ENCODE data around the gene FMO4. TPM values are rescaled to one million over a fixed set of nuclear protein-coding genes. Genes with fewer than 3 reads are reported as not detected.
"Not testable (repeated sequence)": the region's sequence is repeated elsewhere in the genome, so short reads cannot be mapped to it uniquely, and the experiment has no call there.

FMO4 gene
- total RNA-seq, 1 experiment from 2014 or later: 2.8 TPM

DNA sequence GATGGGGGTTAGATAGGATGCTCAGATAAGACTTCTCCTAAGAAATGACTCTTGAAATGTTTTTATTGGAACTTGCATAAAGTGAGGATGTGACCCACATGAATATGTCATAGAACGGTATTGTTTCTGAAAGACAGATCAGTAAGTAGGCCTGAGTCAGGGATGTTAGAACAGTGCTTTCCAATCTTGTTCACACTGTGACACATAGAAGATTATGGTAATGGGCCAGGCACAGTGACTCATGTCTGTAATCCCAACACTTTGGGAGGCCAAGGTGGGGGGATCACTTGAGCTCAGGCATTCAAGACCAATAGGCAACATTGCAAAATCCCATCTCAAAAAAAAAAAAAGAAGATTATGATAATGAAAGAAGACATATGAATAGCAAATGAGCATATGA, 32.9 kb downstream of the FMO4 start:
- Histone ChIP-seq H3K9me3 (replicated peaks) (no peaks in the 10 kb centered on the region), H3K36me3 (no peaks in the 10 kb centered on the region), H3K27ac (no peak overlapping the region), H3K27me3 (replicated peaks) (no peaks in the 10 kb centered on the region), H3K4me3 (no peak overlapping the region), H3K4me1 (replicated peaks) (no peaks in the 10 kb centered on the region)
- DNase-seq (ENCODE audit: low read depth in 1 of 2, low spot score in 2 of 2): no peak

DNA sequence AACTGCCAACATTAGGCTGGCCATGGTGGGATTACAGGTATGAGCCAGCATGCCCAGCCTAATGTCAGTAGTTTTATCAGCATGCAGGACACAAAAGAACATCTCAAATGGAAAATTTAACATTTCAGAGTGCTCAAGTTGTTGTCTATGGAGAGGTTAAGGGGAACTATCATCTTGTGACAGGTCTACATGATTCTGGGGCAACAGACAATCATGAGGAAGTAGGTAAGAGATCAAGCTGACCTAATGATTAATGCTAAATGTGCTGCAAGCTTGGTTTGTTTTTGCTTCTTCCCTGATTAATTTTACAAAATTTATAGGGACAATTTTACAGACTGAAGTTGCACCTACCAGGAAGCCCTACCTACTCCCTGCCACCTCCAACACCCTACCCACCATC, 36.6 kb downstream of the FMO4 start:
- H3K4me3 ChIP-seq: no peak overlapping the region
- no peak for DNase-seq (ENCODE audit: low read depth in 1 of 2, low spot score in 2 of 2)

DNA sequence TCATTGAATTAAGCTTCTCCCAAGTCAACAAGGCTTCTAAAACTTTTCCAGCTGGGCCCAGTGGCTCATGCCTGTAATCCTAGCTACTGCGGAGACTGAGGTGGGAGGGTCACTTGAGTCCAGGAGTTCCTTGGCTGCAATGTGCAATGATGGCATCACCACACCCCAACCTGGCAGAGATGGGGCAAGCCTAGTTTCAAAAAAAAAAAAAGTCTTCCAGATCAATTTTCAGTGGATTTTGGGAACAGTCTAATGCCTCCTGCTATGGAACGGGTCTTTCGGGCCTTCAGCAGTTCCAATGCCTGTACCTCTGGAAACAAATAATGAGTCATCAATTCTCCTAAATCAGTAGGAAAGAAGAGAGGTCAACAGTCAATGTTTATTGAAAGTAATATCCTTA, 38.0 kb downstream of the FMO4 start:
- H3K27ac ChIP-seq: no peak overlapping the region
- H3K4me3 ChIP-seq: no peak overlapping the region
- no peaks in the 10 kb centered on the region for H3K36me3 ChIP-seq
- no peak for DNase-seq (ENCODE audit: low read depth in 1 of 2, low spot score in 2 of 2)
- no peaks in the 10 kb centered on the region for H3K9me3 ChIP-seq (replicated peaks)
- no peaks in the 10 kb centered on the region for H3K27me3 ChIP-seq (replicated peaks)
- H3K4me1 ChIP-seq (replicated peaks): no peaks in the 10 kb centered on the region

More for the DNA sequence above, 36.6 kb downstream of the FMO4 start:
- Histone ChIP-seq H3K27ac (no peak overlapping the region), H3K9me3 (replicated peaks) (no peaks in the 10 kb centered on the region), H3K27me3 (replicated peaks) (no peaks in the 10 kb centered on the region), H3K4me1 (replicated peaks) (no peaks in the 10 kb centered on the region), H3K36me3 (no peaks in the 10 kb centered on the region)

DNA sequence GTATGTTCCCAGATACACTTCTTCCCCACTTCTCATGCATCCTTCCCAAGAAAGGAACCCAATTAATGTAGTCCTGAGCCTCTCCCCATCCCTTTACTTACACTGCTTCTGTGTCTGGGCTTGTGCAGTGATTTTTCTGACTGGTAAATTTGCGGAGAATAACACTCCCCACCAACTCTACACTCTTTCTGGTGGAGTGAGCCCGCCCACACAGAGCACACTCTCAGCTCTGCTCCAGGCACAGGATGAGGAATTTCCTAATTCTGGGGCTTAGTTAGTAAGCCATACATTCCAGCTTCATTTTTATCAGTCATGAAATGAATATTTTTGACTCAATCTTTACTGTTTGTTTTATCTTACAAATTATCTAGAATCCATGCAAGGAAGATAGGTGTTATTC, 38.6 kb downstream of the FMO4 start:
- Histone ChIP-seq H3K4me3 (no peak overlapping the region), H3K4me1 (replicated peaks) (no peaks in the 10 kb centered on the region), H3K27ac (no peak overlapping the region), H3K27me3 (replicated peaks) (no peaks in the 10 kb centered on the region), H3K9me3 (replicated peaks) (no peaks in the 10 kb centered on the region), H3K36me3 (no peaks in the 10 kb centered on the region)
- DNase-seq (ENCODE audit: low read depth in 1 of 2, low spot score in 2 of 2): no peak

DNA sequence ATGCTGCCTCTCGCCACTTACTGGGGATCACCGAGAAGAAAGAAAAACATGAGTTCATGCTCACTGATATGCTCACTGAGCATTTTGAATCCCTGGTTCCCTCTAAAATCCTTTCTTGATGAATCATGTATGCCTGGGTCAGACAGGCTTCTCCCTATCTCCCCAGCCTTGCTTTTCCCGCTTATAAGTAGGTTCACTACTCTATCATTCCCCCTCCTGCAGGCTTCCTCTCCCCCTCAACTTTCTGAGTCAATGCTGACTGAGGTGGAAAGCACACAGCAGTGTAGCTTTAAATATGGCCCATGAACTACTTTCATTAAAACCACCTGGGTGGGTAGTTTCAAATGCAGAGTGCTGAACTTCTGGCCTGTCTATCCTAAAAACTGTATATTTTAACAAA, 41.7 kb downstream of the FMO4 start:
- H3K36me3 ChIP-seq: no peaks in the 10 kb centered on the region

DNA sequence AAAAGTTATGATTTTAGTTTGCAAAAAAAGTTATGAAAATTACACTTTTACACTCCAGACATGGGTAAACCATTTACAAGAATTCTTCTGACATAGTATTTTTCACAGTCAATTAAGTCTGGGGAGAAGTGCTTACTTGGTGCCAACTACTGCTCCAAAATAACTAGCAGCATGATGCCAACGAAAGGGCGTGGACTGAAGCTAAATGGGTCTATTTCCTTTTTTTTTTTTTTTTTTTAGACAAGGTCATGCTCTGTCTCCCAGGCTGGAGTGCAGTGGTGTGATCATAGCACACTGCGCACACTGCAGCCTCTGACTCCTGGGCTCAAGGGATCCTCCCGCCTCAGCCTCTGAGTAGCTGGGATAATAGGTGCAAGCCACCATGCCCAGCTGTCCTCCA, 43.2 kb downstream of the FMO4 start:
- Histone ChIP-seq H3K4me3 (no peak overlapping the region), H3K27ac (no peak overlapping the region), H3K27me3 (replicated peaks) (no peaks in the 10 kb centered on the region), H3K36me3 (no peaks in the 10 kb centered on the region), H3K4me1 (replicated peaks) (no peaks in the 10 kb centered on the region), H3K9me3 (replicated peaks) (no peaks in the 10 kb centered on the region)
- no peak for DNase-seq (ENCODE audit: low read depth in 1 of 2, low spot score in 2 of 2)

More for the DNA sequence above, 41.7 kb downstream of the FMO4 start:
- H3K4me1 ChIP-seq (replicated peaks): no peaks in the 10 kb centered on the region
- no peak for DNase-seq (ENCODE audit: low read depth in 1 of 2, low spot score in 2 of 2)
- no peak overlapping the region for H3K27ac ChIP-seq
- no peak overlapping the region for H3K4me3 ChIP-seq
- H3K9me3 ChIP-seq (replicated peaks): no peaks in the 10 kb centered on the region
- no peaks in the 10 kb centered on the region for H3K27me3 ChIP-seq (replicated peaks)

DNA sequence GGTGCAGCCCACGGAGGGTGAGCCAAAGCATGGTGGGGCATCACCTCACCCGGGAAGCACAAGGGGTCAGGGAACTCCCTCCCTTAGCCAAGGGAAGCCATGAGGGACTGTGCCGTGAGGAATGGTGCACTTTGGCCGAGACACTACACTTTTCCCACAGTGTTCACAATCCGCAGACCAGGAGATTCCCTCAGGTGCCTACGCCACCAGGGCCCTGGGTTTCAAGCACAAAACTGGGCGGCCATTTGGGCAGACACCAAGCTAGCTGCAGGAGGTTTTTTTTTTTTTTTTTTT, 45.3 kb downstream of the FMO4 start:
- not testable (repeated sequence) for H3K36me3 ChIP-seq; DNase-seq (ENCODE audit: low read depth in 1 of 2, low spot score in 2 of 2); H3K4me3 ChIP-seq; H3K27ac ChIP-seq; H3K4me1 ChIP-seq (replicated peaks); H3K27me3 ChIP-seq (replicated peaks); H3K9me3 ChIP-seq (replicated peaks)

DNA sequence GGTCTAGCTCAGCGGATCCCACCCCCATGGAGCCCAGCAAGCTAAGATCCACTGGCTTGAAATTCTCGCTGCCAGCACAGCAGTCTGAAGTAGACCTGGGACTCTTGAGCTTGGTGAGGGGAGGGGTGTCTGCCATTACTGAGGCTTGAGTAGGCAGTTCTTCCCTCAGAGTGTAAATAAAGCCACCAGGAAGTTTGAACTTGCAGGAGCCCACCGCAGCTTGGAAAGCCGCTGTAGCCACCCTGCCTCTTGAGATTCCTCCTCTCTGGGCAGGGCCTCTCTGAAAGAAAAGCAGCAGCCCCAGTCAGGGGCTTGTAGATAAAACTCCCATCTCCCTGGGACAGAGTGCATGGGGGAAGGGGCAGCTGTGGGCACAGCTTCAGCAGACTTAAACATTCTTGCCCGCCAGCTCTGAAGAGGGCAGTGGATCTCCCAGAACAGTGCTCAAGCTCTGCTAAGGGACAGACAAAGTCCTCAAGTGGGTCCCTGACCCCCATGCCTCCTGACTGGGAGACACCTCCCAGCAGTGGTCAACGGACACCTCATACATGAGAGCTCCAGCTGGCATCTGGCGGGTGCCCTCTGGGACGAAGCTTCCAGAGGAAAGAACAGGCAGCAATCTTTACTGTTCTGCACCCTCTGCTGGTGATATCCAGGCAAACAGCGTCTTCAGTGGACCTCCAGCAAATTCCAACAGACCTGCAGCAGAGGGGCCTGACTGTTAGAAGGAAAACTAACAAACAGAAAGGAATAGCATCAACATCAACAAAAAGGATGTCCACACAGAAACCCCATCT, 45.9 kb downstream of the FMO4 start:
- not testable (repeated sequence) for H3K9me3 ChIP-seq (replicated peaks); H3K36me3 ChIP-seq; H3K27ac ChIP-seq; H3K4me3 ChIP-seq; DNase-seq (ENCODE audit: low read depth in 1 of 2, low spot score in 2 of 2); H3K27me3 ChIP-seq (replicated peaks); H3K4me1 ChIP-seq (replicated peaks)

DNA sequence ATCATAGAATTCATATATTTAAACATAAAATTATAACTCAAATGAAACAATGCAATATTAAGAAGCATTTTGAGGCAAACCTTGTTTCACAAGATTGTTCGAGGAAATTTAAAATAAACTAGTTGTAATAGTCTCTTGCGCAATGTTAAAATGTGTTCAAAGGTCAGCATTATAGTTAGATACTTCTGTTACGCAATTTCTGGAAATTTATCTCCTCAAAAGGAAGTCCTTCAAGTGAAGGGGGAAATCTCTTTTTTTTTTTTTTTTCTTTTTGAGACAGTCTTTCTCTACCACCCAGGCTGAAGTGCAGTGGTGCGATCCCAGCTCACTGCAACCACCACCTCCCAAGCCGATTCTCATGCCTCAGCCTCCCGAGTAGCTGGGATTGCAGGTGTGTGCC, 52.1 kb downstream of the FMO4 start:
- no peaks in the 10 kb centered on the region for H3K27me3 ChIP-seq (replicated peaks)
- no peak overlapping the region for H3K4me3 ChIP-seq
- H3K36me3 ChIP-seq: no peaks in the 10 kb centered on the region
- H3K27ac ChIP-seq: no peak overlapping the region
- no peaks in the 10 kb centered on the region for H3K9me3 ChIP-seq (replicated peaks)
- DNase-seq (ENCODE audit: low read depth in 1 of 2, low spot score in 2 of 2): no peak
- no peaks in the 10 kb centered on the region for H3K4me1 ChIP-seq (replicated peaks)

DNA sequence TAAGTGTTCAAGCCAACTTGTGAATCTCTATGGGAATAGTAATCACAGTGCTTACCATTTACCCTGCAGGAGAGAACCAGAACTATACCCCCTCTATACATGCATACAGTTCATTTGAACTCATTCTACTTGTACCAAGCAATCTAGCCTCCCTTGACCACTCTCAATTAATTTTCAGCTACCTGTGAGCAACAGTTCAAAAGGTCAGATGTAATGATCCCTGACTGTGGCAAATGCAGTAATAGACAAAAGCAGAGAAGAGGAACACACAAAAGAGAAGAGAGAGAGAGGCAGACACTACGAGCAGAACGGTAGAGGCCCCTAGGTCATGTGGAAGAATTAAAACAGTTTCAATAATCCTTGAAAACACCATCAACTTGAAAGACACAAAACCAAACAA, 52.8 kb downstream of the FMO4 start:
- DNase-seq (ENCODE audit: low read depth in 1 of 2, low spot score in 2 of 2): no peak
- H3K4me3 ChIP-seq: no peak overlapping the region
- no peaks in the 10 kb centered on the region for H3K36me3 ChIP-seq
- H3K4me1 ChIP-seq (replicated peaks): no peaks in the 10 kb centered on the region
- H3K9me3 ChIP-seq (replicated peaks): no peaks in the 10 kb centered on the region
- no peaks in the 10 kb centered on the region for H3K27me3 ChIP-seq (replicated peaks)
- H3K27ac ChIP-seq: no peak overlapping the region

DNA sequence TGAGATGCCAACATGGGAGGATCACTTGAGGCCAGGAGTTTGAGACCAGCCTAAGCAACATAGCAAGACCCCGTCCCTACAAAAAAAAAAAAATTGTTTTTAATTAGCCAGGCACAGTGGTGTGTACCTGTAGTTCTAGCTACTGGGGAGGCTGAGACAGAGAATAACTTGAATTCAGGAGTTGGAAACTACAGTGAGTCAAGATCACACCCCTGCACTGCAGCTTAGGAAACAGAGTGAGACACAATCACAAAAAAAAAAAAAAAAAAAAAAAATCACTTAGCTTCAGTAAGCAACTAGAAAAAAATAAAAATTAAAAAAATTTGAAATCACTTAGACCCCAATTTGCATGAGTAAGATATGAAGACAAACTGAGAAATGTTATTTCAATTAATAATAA, 53.5 kb downstream of the FMO4 start:
- Histone ChIP-seq H3K4me3 (no peak overlapping the region), H3K36me3 (no peaks in the 10 kb centered on the region)

DNA sequence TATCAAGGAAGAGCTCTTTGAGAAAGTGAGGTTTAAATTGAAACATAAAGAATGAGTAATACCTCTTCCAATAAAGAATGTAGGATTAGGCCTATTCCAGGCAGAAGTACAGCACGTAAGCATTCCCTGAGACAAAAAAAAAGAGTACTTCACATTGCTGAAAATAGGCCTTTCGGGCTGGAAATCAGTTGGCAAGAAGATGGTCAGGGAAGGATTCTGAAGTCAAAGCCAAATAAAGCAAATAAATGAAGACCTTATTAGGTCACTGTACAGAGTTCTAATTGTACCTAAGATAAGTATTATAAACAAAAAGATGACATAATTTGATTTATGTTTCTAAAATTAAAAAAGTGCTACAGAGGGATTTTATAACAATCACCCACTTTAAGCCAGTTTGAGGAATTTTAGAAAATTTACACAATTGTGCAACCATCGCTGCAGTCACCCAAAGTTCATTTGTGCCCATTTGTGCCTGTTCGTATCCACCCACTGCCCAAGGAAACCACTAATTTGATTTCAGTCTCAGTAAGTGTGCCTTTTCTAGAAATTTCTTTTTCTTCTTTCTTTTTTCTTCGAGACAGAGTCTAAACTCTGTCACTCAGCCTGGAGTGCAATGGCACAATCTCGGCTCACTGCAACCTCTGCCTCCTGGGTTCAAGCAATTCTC, 58.6 kb downstream of the FMO4 start:
- Histone ChIP-seq H3K36me3 (no peaks in the 10 kb centered on the region), H3K9me3 (replicated peaks) (no peaks in the 10 kb centered on the region), H3K27ac (no peak overlapping the region), H3K4me3 (no peak overlapping the region), H3K4me1 (replicated peaks) (no peaks in the 10 kb centered on the region), H3K27me3 (replicated peaks) (no peaks in the 10 kb centered on the region)
- no peak for DNase-seq (ENCODE audit: low read depth in 1 of 2, low spot score in 2 of 2)

More for the DNA sequence above, 53.5 kb downstream of the FMO4 start:
- Histone ChIP-seq H3K27me3 (replicated peaks) (no peaks in the 10 kb centered on the region), H3K27ac (no peak overlapping the region), H3K4me1 (replicated peaks) (no peaks in the 10 kb centered on the region), H3K9me3 (replicated peaks) (no peaks in the 10 kb centered on the region)
- no peak for DNase-seq (ENCODE audit: low read depth in 1 of 2, low spot score in 2 of 2)

DNA sequence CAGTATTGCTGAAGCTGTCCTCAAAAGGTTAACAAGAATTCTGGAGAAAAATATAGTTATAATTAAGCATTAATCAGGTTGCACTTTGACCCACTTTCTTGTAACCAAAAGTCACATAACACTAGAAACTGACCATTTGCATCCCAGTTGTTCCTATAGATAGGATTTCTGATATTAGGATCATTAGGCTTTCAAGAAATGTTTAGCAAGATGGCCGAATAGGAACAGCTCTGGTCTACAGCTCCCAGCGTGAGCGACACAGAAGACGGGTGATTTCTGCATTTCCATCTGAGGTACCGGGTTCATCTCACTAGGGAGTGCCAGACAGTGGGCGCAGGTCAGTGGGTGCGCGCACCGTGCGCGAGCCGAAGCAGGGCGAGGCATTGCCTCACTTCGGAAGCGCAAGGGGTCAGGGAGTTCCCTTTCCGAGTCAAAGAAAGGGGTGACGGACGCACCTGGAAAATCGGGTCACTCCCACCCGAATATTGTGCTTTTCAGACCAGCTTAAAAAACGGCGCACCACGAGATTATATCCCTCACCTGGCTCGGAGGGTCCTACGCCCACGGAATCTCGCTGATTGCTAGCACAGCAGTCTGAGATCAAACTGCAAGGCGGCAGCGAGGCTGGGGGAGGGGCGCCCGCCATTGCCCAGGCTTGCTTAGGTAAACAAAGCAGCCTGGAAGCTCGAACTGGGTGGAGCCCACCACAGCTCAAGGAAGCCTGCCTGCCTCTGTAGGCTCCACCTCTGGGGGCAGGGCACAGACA, 59.6 kb downstream of the FMO4 start:
- not testable (repeated sequence) for H3K4me1 ChIP-seq (replicated peaks); H3K4me3 ChIP-seq; DNase-seq (ENCODE audit: low read depth in 1 of 2, low spot score in 2 of 2); H3K27me3 ChIP-seq (replicated peaks); H3K36me3 ChIP-seq; H3K9me3 ChIP-seq (replicated peaks); H3K27ac ChIP-seq

DNA sequence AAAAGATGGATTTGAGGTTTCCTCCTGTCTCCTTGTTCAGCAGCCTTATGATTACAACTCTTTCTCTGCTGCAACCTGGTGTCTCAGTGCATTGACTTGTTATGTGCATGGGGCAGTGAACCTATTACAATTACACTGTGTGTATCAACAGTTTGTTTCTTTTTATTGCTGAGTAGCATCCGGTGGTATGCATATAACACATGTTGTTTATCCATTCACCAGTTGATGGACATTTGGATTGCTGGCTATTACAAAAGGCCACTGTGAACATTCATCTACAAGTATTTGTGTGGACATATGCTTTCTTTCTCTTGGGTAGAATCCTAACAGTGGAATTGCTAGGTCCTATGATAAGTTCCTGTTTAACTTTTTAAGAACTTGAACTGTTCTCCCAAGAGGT, 65.9 kb downstream of the FMO4 start:
- DNase-seq (ENCODE audit: low read depth in 1 of 2, low spot score in 2 of 2): no peak
- H3K27ac ChIP-seq: no peak overlapping the region
- H3K4me1 ChIP-seq (replicated peaks): no peaks in the 10 kb centered on the region
- H3K27me3 ChIP-seq (replicated peaks): no peaks in the 10 kb centered on the region
- no peaks in the 10 kb centered on the region for H3K9me3 ChIP-seq (replicated peaks)
- H3K4me3 ChIP-seq: no peak overlapping the region
- no peaks in the 10 kb centered on the region for H3K36me3 ChIP-seq
